ENCODE results near the gene LSS.

LSS gene

GRCh38 chr21:46228345-46229051, at the start of gene LSS:
LSS (minus strand) TSS chr21:46228774; CDS start chr21:46228745, 29 bp downstream.
- H3K4me3 Mint-ChIP-seq: peak within 1 kb of the TSS; percentile 89
- no peaks in the 10 kb centered on the region for H3K9me3 Mint-ChIP-seq
- peaks cover 52% of the 10 kb centered on the region for H3K36me3 Mint-ChIP-seq
- peak; percentile 99 for DNase-seq
- peaks cover 55% of the 10 kb centered on the region for H3K4me1 Mint-ChIP-seq
- CTCF ChIA-PET: no interaction called here
- H3K27me3 Mint-ChIP-seq: peaks cover 4% of the 10 kb centered on the region
- H3K27ac Mint-ChIP-seq: peak within 1 kb of the TSS; percentile 93

GRCh38 chr21:46274797-46275390, 46.3 kb upstream of the LSS start:
- peaks cover 55% of the 10 kb centered on the region for H3K36me3 Mint-ChIP-seq
- CTCF ChIA-PET: no interaction called here
- no peak overlapping the region for H3K27ac Mint-ChIP-seq
- no peaks in the 10 kb centered on the region for H3K27me3 Mint-ChIP-seq
- no peaks in the 10 kb centered on the region for H3K9me3 Mint-ChIP-seq
- H3K4me3 Mint-ChIP-seq: no peak overlapping the region
- H3K4me1 Mint-ChIP-seq: no peaks in the 10 kb centered on the region
- no peak for DNase-seq

GRCh38 chr21:46273341-46273740, 44.8 kb upstream of the LSS start:
- no peaks in the 10 kb centered on the region for H3K9me3 Mint-ChIP-seq
- no peaks in the 10 kb centered on the region for H3K27me3 Mint-ChIP-seq
- no peak overlapping the region for H3K4me3 Mint-ChIP-seq
- CTCF ChIA-PET: no interaction called here
- no peak overlapping the region for H3K27ac Mint-ChIP-seq
- H3K4me1 Mint-ChIP-seq: no peaks in the 10 kb centered on the region
- H3K36me3 Mint-ChIP-seq: peaks cover 53% of the 10 kb centered on the region
- no peak for DNase-seq

- DNase-seq: no peak
- no peak overlapping the region for H3K4me3 Mint-ChIP-seq
- peaks cover 54% of the 10 kb centered on the region for H3K36me3 Mint-ChIP-seq
- CTCF ChIA-PET: no interaction called here
- H3K9me3 Mint-ChIP-seq: no peaks in the 10 kb centered on the region
- H3K4me1 Mint-ChIP-seq: no peaks in the 10 kb centered on the region
- H3K27me3 Mint-ChIP-seq: no peaks in the 10 kb centered on the region
- H3K27ac Mint-ChIP-seq: no peak overlapping the region
These were observed 40.9 kb upstream of the LSS start for GRCh38 chr21:46269466-46269865.

- no peaks in the 10 kb centered on the region for H3K4me1 Mint-ChIP-seq
- H3K4me3 Mint-ChIP-seq: no peak overlapping the region
- no peak for DNase-seq
- H3K27ac Mint-ChIP-seq: no peak overlapping the region
- H3K36me3 Mint-ChIP-seq: peaks cover 51% of the 10 kb centered on the region
- H3K27me3 Mint-ChIP-seq: no peaks in the 10 kb centered on the region
- CTCF ChIA-PET: interaction anchor here (1.3 kb wide), 1 partner anchor 39 kb away, joined by 3 read pairs; no protein-coding TSS in a partner anchor
- H3K9me3 Mint-ChIP-seq: no peaks in the 10 kb centered on the region
These were observed 39.8 kb upstream of the LSS start for GRCh38 chr21:46268371-46268770.

- no peak overlapping the region for H3K4me3 Mint-ChIP-seq
- H3K4me1 Mint-ChIP-seq: no peaks in the 10 kb centered on the region
- H3K9me3 Mint-ChIP-seq: no peaks in the 10 kb centered on the region
- CTCF ChIA-PET: interaction anchor here (1.3 kb wide), 1 partner anchor 41 kb away, joined by 3 read pairs; no protein-coding TSS in a partner anchor
- DNase-seq: no peak
- H3K27ac Mint-ChIP-seq: no peak overlapping the region
- H3K36me3 Mint-ChIP-seq: peaks cover 49% of the 10 kb centered on the region
- H3K27me3 Mint-ChIP-seq: no peaks in the 10 kb centered on the region
These were observed 38.4 kb upstream of the LSS start for GRCh38 chr21:46266946-46267345.

- H3K27ac Mint-ChIP-seq: no peak overlapping the region
- H3K4me3 Mint-ChIP-seq: no peak overlapping the region
- no peaks in the 10 kb centered on the region for H3K9me3 Mint-ChIP-seq
- no peaks in the 10 kb centered on the region for H3K27me3 Mint-ChIP-seq
- no peaks in the 10 kb centered on the region for H3K4me1 Mint-ChIP-seq
- DNase-seq: no peak
- peaks cover 52% of the 10 kb centered on the region for H3K36me3 Mint-ChIP-seq
- CTCF ChIA-PET: no interaction called here
These were observed 37.4 kb upstream of the LSS start for GRCh38 chr21:46265736-46266525.

GRCh38 chr21:46264690-46265144, 36.1 kb upstream of the LSS start:
- no peak for DNase-seq
- Mint-ChIP-seq H3K9me3 (no peaks in the 10 kb centered on the region), H3K27ac (no peak overlapping the region), H3K27me3 (no peaks in the 10 kb centered on the region), H3K36me3 (peaks cover 48% of the 10 kb centered on the region), H3K4me1 (no peaks in the 10 kb centered on the region), H3K4me3 (no peak overlapping the region)
- CTCF ChIA-PET: no interaction called here

- no peaks in the 10 kb centered on the region for H3K4me1 Mint-ChIP-seq
- H3K9me3 Mint-ChIP-seq: no peaks in the 10 kb centered on the region
- no peak overlapping the region for H3K27ac Mint-ChIP-seq
- peaks cover 44% of the 10 kb centered on the region for H3K36me3 Mint-ChIP-seq
- no peaks in the 10 kb centered on the region for H3K27me3 Mint-ChIP-seq
- no peak for DNase-seq
- no peak overlapping the region for H3K4me3 Mint-ChIP-seq
- CTCF ChIA-PET: no interaction called here
These were observed 35.6 kb upstream of the LSS start for GRCh38 chr21:46264046-46264689.

GRCh38 chr21:46256501-46256994, 28.0 kb upstream of the LSS start:
- Mint-ChIP-seq H3K27ac (no peak overlapping the region), H3K27me3 (no peaks in the 10 kb centered on the region), H3K4me3 (no peak overlapping the region), H3K4me1 (peaks cover 23% of the 10 kb centered on the region), H3K36me3 (peaks cover 67% of the 10 kb centered on the region), H3K9me3 (no peaks in the 10 kb centered on the region)
- DNase-seq: no peak
- CTCF ChIA-PET: no interaction called here

GRCh38 chr21:46255758-46256337, 27.3 kb upstream of the LSS start:
- peaks cover 28% of the 10 kb centered on the region for H3K4me1 Mint-ChIP-seq
- DNase-seq: no peak
- peaks cover 65% of the 10 kb centered on the region for H3K36me3 Mint-ChIP-seq
- H3K27ac Mint-ChIP-seq: no peak overlapping the region
- no peak overlapping the region for H3K4me3 Mint-ChIP-seq
- CTCF ChIA-PET: no interaction called here
- H3K27me3 Mint-ChIP-seq: no peaks in the 10 kb centered on the region
- no peaks in the 10 kb centered on the region for H3K9me3 Mint-ChIP-seq

- Mint-ChIP-seq H3K4me1 (peaks cover 35% of the 10 kb centered on the region), H3K27me3 (no peaks in the 10 kb centered on the region), H3K4me3 (no peak overlapping the region), H3K9me3 (no peaks in the 10 kb centered on the region), H3K36me3 (peaks cover 68% of the 10 kb centered on the region), H3K27ac (peak overlapping the region; percentile 83)
- no peak for DNase-seq
- CTCF ChIA-PET: no interaction called here
These were observed 26.6 kb upstream of the LSS start for GRCh38 chr21:46255166-46255565.

GRCh38 chr21:46254208-46254975, 25.8 kb upstream of the LSS start:
- H3K27me3 Mint-ChIP-seq: no peaks in the 10 kb centered on the region
- DNase-seq: no peak
- H3K4me1 Mint-ChIP-seq: peaks cover 40% of the 10 kb centered on the region
- H3K9me3 Mint-ChIP-seq: no peaks in the 10 kb centered on the region
- no peak overlapping the region for H3K4me3 Mint-ChIP-seq
- peaks cover 76% of the 10 kb centered on the region for H3K36me3 Mint-ChIP-seq
- peak overlapping the region; percentile 83 for H3K27ac Mint-ChIP-seq
- CTCF ChIA-PET: interaction anchor here (0.9 kb wide), 1 partner anchor 30 kb away, joined by 3 read pairs; no protein-coding TSS in a partner anchor
